ENCODE measurements around the gene ESYT2.
"Not testable (repeated sequence)": the region's sequence is repeated elsewhere in the genome, so short reads cannot be mapped to it uniquely, and the experiment has no call there.

The ESYT2 gene

DNA sequence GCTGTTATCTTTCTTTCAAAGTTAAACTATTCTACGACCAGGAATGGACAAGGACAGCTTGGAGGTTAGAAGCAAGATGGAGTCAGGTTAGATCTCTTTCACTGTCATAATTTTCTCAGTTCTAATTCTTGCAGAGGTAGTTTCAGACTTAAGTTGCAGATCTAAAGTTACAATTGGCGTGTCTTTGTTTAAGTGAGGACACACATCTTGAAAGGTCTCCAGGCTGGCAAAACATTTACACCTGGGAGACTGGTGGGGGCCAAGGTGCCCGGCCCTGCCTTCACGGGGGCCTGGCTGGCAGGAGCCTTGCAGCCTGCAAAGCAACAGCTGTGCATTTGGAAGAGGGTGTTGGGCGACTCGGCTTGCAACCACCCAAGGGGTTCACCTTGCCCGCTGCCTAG, 25.4 kb upstream of the ESYT2 start:
- no peak for DNase-seq

GRCh38 chr7:158850545-158851102, 21.3 kb upstream of the ESYT2 start:
- DNase-seq = no peak

- no peak for DNase-seq
Measured at GRCh38 chr7:158849768-158850544, 20.6 kb upstream of the ESYT2 start.

- DNase-seq = no peak
Measured at GRCh38 chr7:158849442-158849767, 20.1 kb upstream of the ESYT2 start.

DNA sequence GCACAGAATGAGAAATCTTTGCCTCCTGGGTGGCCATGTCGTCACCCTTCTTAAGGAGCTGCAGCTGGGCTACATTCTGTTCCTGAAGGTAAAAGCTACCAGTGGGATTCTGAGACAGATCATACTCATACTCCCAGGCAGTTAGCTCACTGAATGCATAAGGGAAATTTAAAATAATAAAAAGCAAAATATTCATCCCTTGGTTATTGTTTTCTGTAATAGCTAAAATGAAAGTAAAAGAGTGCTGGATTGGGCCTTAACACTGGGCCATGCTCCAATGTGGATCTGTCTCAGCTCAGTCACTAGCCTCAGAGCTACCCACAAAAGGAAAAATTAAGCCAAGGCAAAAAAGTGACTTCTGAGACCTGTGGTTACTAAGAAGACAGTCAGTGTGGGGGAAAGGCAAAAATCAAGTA, 18.1 kb upstream of the ESYT2 start:
- no peak for DNase-seq

- DNase-seq = no peak
Measured at GRCh38 chr7:158846304-158846703, 17.0 kb upstream of the ESYT2 start.

DNA sequence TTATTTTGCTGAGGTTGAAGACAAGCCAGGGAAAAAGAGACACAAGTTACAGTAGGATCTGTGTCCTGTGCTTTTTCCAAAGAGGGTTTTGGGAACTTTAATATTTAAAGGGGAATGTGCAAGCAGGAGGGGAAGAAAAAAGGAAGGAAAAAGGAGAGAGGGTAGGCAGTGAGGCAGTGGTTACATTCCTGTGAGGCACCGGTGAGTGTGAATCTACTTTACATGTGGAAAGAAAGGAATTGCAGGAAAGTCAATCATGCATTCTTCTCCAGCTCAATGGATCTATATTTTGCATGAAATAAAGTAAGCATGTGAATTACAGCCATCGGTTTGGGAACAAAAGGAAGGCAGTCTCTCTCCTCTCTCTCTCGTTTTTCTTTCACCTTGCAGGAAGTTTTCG, 14.5 kb upstream of the ESYT2 start:
- DNase-seq = no peak

DNA sequence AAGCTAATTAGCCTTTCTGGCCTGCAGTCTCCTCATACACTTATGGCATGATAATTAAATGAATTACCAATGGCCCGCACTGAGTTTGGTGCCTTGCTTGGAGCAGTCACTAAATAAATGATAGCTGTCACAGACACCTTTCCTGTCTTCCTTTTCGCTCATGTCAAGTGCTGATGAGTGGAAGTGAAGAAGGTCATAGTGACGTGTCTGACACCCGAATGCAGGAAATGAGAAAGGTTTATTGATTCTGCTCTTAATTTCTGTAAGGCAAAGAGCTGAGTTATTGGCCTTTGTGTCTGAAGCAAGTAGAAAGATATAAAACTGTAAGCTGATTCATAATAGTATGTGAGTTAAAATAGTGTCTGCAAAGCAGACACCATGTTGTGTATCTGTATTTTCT, 13.2 kb upstream of the ESYT2 start:
- no peak for DNase-seq

DNA sequence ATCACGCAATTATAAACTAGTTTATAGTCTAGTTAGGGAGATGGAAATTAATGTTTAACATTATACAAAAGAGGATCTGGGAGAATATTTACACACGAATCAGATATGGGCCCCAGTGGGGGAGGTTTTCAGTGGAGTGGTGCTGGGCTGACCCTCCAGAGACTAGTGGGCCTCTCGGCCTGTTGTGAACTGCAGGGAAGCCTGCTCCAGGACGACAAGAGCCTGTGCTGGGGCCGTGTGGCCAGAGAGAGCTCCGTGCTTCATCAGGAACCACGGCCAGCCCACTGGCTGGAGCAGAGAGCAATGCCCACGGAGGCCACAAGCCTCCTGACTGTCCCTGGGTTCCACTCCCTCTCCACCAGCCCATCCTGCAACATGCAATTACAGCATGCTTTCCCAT, 11.3 kb upstream of the ESYT2 start:
- DNase-seq = no peak

DNA sequence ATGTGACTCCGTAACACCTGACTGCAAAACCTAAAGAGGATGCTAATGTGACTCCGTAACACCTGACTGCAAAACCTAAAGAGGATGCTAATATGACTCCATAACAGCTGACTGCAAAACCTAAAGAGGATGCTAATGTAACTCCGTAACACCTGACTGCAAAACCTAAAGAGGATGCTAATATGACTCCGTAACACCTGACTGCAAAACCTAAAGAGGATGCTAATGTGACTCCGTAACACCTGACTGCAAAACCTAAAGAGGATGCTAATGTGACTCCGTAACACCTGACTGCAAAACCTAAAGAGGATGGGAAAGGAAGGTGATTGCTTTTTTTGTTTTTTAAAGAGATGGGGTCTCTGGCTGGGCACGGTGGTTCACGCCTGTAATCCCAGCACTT, 9.9 kb upstream of the ESYT2 start:
- not testable (repeated sequence) for DNase-seq

DNA sequence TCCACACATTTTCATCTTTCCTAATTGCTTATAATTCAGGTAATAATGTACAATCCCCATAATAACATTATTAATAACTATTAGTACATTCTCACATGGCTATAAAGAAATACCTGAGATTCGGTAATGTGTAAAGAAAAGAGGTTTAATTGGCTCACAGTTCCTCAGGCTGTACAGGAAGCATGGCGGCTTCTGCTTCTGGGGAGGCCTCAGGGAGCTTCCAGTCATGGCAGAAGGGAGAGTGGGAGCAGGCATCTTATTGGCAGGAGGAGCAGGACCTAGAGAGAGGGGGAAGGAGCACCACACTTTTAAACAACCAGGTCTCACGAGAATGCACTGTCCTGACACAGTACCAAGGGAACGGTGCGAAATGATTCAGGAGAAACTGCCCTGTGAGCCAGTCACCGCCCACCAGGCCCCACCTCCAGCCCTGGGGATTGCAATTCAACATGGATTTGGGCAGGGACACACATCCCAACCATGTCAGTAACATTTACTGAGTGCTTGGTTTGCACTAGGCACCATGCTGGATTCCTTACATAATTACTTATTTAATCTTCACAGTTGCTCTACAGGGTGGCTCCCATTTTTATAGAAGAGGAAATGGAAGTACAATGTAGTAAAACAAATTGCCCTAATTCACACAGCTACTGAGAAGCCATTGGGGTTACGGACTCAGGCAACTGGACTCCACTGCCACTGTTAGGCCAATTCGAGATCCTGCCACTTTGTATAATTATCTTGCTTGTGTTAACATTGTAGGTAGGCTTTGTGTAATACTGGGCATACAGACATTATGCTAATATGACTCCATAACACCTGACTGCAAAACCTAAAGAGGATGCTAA, 8.7 kb upstream of the ESYT2 start:
- DNase-seq = no peak

- no peak for DNase-seq
Measured at GRCh38 chr7:158836692-158837091, 7.4 kb upstream of the ESYT2 start.

DNA sequence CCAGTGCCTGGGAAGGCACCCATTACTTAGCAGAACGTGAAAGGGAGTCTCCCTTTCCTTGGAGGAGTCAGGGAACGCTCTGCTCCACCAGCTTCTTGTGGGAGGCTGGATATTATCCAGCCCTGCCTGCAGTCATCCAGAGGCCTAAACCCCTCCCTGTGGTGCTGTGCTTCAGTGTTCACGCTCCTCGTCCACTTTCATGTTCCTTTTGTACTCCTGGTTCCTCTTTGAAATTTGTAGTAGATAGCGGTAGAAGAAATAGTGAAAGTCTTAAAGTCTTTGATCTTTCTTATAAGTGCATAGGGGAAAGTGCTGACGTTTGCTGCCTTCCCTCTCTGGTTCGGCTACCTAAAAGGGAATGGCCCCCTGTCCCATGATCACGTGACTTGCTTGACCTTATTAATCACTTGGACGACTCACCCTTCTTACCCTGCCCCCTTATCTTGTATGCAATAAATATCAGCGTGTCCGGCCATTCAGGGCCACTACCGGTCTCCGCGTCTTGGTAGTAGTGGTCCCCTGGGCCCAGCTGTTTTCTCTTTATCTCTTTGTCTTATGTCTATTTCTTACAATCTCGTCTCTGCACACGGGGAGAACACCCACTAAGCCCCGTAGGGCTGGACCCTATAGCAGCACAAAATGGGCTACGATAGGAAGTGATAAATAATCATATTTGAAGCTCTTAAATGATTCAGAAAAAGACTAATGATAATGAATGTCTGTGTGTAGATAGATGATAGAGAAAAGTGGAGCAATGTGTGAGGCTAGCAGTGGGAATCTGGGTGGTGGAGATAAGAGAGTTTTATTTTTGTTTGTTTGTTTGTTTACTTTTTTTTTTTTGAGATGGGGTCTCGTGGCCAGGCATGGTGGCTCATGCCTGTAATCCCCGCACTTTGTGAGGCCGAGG, 5.8 kb upstream of the ESYT2 start:
- DNase-seq = no peak

DNA sequence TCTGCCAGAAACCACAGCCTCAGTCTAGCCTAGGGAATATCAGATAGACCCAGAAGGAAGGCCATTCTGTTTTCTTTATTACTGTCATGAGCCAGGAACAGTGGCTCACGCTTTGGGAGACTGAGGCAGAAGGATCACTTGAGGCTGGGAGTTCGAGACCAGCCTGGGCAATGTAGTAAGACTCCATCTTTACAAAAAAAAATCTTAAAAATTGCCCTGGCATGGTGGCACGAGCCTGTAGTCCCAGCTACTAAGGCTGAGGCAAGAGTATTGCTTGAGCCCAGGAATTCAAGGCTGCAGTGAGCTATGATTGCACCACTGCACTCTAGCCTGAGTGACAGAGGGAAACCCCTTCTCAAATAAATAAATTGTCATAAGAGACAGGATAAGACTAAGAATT, 3.7 kb upstream of the ESYT2 start:
- DNase-seq = no peak

DNA sequence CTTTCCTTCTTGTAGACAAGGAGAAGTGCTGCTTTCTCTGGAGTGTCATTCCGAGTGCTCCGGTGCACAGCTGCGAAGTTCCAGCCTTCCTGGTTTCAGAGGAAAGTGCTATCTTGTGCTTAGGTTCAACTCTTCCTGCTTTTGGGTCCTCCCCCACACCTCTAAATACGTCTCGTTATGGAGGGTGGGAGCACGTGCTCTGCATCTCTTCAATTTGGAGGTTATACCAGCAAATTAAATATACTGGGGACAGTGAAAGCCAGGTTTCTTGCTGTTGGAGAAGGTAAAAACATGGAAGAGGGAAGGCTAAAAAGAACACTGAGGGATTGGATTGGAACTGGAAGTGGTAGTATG, 2.4 kb upstream of the ESYT2 start:
- DNase-seq = no peak

DNA sequence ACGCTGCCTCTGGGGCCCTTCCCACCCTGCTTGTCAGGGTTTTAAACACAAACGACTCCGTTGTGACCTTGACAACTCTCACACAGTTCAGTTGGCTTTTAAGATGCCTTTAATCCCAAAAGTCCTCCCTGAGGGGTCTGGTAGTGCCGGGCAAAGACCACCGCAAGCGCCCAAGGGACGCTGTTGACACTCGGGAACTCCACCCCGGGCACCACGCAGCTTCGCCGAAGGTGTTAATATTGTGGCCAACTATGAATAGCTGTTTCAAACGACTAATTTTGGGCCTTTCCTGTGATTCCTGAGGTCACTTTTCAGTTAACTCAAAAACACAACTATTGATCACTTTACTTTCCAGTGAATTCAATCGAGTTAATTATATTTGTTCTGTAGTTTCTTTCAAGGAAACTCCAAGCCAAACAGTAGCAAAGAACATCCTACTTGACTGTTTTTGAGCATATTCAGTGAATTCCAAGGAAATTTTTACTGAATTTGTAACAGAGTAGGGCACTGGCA, 958 bp upstream of the ESYT2 start:
- no peak for DNase-seq

- no peak for DNase-seq
Measured at GRCh38 chr7:158829021-158829341, 328 bp downstream of the ESYT2 start.

DNA sequence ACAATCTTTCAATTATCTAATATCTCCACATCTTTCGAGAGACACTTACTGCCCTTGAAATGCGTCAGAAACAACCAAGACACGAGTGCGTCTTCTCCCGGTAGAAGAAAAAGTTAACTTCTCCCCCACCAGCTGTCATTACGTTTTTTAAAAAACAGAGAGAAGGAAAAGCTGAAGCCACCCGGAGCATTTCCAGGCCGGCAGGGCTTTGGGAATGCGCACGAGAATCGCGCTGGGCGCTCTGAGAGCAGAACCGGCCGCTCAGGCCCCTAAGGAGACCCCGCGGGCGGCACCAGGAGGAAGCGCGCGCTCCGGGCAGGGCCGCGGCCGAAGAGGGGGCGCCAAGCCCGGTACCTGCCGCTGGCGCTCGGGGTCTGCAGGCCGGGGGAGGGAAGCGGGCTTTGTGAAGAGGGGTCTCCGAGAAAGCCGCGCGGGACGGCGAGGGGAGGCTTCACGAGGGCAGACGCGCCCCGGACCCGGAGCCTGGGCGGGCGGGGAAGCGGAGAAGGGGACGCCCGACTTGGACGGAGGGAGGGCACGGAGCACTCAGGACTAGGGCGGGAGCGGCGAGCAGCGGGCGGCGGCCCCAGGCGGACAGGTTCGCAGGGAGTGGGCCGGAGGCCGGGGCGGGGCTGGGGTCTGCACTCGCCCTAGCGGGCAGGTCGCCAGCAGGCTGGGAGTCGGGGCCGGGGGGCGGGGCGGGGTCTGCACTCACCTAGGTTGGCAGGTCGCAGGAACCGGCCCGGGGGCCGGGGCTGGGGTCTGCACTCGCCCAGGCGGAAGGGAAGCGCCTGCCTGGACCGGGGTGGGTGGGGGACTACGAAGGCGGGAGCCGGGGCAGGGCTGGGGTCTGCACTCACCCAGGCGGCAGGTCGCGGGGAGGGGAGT, 932 bp downstream of the ESYT2 start:
- no peak for DNase-seq

- DNase-seq = no peak
Measured at GRCh38 chr7:158827411-158828132, 1.7 kb downstream of the ESYT2 start.

GRCh38 chr7:158825628-158826289, 3.5 kb downstream of the ESYT2 start:
- DNase-seq = no peak

- DNase-seq = no peak
Measured at GRCh38 chr7:158824028-158824427, 5.3 kb downstream of the ESYT2 start.

Measured in NCI-H446 treated with DMSO at 0.1 percent for 48 hours (cell line).